Aorta (tissue), 5 donors: ENCODE results near the gene TLN1. TPM values are rescaled to one million over a fixed set of nuclear protein-coding genes. Genes with fewer than 3 reads are reported as not detected.
A peak's percentile ranks its signal among the peaks of the same experiment; 100 is the strongest.

Source experiments
- ATAC-seq: fragments of 200-7000 bp; cut with Tn5 transposase; one replicate; pipeline ENCODE4 v1.9.1; 2022; ENCODE audit warnings: moderate library complexity; ENCODE audit not compliant: low FRiP score
- DNase-seq, 2 donors: peaks; one replicate each; pipeline ENCODE4 v3.0.0-alpha.2; 2020
- H3K27ac ChIP-seq, 2 donors: one replicate each; pipeline ENCODE4 v1.5.1; 2013; ENCODE audit warnings: low read length in 2 of 2, mild to moderate bottlenecking in 2 of 2, moderate library complexity in 2 of 2, control low read depth in 1 of 2, inconsistent platforms in 1 of 2, low read depth in 1 of 2
- H3K27me3 ChIP-seq, 2 donors: one replicate each; pipeline ENCODE4 v1.6.1; 2013; ENCODE audit warnings: control low read depth in 1 of 2, low read length in 1 of 2, mild to moderate bottlenecking in 1 of 2, moderate library complexity in 1 of 2; ENCODE audit not compliant: insufficient read depth in 2 of 2, control insufficient read depth in 1 of 2
- H3K36me3 ChIP-seq, 2 donors: one replicate each; pipeline ENCODE4 v1.6.1; 2013; ENCODE audit warnings: control low read depth in 1 of 2, low read length in 1 of 2, mild to moderate bottlenecking in 1 of 2; ENCODE audit not compliant: insufficient read depth in 2 of 2, control insufficient read depth in 1 of 2
- H3K4me1 ChIP-seq, 2 donors: one replicate each; pipeline ENCODE4 v1.6.1; 2013; ENCODE audit warnings: low read length in 2 of 2, control low read depth in 1 of 2, mild to moderate bottlenecking in 1 of 2, moderate library complexity in 1 of 2; ENCODE audit not compliant: insufficient read depth in 2 of 2, control insufficient read depth in 1 of 2
- H3K4me3 ChIP-seq, 2 donors: one replicate each; pipeline ENCODE4 v1.5.1; 2013; ENCODE audit warnings: low read length in 2 of 2, control low read depth in 1 of 2, mild to moderate bottlenecking in 1 of 2
- H3K9me3 ChIP-seq: one replicate; pipeline ENCODE4 v1.6.1; 2013; ENCODE audit warnings: mild to moderate bottlenecking, low read length; ENCODE audit not compliant: control insufficient read depth
- WGBS, 2 donors: extraction: QIAGEN DNeasy Blood & Tissue Kit; methylation state at CpG; one replicate each; pipeline ENCODE4 v1.1.7; 2013; 5-methylcytosine and 5-hydroxymethylcytosine counted together
- intact Hi-C, 2 donors: fragments of 100-400 bp; cut with DNase I; formaldehyde crosslinking; loops; one replicate each; pipeline versions ENCODE4 v1.14.2 to v1.15.0; 2022
- polyA plus RNA-seq, 2 donors: library from polyadenylated mRNA; stranded (reverse); fragments of 200-250 nt; gene quantifications; one replicate each; pipeline ENCODE4 v1.2.3, GENCODE V29; 2013
- total RNA-seq, 2 donors: library from RNA; stranded (reverse); fragmentation: NEBNext Ultra II Directional; extraction: Animal tissue kit (Norgen Biotek cat#: 25700); gene quantifications; one replicate each; pipeline ENCODE4 v1.2.1, GENCODE V29; 2021
- donor health status: healthy with polysubstance abuse.
- donor health status: Bipolar disorder and iron deficiency.
- donor health status: DM: no; HTN: no; CAD: no.
- donor health status: DM: no; HTN: no; CAD: no.
- donor health status: DM: yes; HTN: yes; CAD: no.

TLN1 gene
- total and polyA plus RNA-seq, 4 donors, result 160 to 1,271 (median 558) TPM

GRCh38 chr9:35656348-35656747 lies 75.6 kb downstream of the TLN1 start:
- Histone ChIP-seq H3K9me3 (no peaks in the 10 kb centered on the region), H3K36me3 (no peaks in the 10 kb centered on the region), H3K27me3 (no peaks in the 10 kb centered on the region), H3K27ac (no peak overlapping the region), H3K4me1 (no peaks in the 10 kb centered on the region), H3K4me3 (no peak overlapping the region)
- ATAC-seq, result no peak
- intact Hi-C loops, result loop anchor here in 1 of 2 donors (10.0 kb wide), 1 partner anchor 228 kb away; no protein-coding TSS in a partner anchor
- 84 to 89% methylated on average over 17 of the region's 17 CpGs for WGBS, 2 donors
- DNase-seq, result peak in 1 of 2 donors; percentile 53

DNA sequence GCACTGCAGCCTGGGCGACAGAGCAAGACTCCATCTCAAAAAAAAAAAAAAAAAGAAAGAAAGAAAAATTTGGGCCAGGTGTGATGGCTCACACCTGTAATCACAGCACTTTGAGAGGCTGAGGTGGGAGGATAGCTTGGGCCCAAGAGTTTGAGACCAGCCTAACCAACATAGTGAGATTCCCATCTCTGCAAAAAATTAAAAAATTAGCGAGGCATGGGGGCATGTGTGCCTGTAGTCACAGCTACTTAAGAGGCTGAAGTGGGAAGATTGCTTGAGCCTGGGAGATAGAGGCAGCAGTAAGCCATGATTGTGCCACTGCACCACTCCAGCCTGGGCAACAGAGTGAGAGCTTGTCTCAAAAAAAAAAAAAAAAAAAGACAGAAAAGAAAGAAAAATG lies 78.4 kb downstream of the TLN1 start:
- Histone ChIP-seq H3K9me3 (no peaks in the 10 kb centered on the region), H3K27ac (no peak overlapping the region), H3K4me3 (no peak overlapping the region), H3K27me3 (no peaks in the 10 kb centered on the region), H3K36me3 (no peaks in the 10 kb centered on the region), H3K4me1 (no peaks in the 10 kb centered on the region)
- intact Hi-C loops, result loop anchor here in 1 of 2 donors (10.0 kb wide), 1 partner anchor 231 kb away; no protein-coding TSS in a partner anchor
- no peak for ATAC-seq
- no peak for DNase-seq
- WGBS, 2 donors, result 89 to 93% methylated on average over 2 of the region's 2 CpGs

DNA sequence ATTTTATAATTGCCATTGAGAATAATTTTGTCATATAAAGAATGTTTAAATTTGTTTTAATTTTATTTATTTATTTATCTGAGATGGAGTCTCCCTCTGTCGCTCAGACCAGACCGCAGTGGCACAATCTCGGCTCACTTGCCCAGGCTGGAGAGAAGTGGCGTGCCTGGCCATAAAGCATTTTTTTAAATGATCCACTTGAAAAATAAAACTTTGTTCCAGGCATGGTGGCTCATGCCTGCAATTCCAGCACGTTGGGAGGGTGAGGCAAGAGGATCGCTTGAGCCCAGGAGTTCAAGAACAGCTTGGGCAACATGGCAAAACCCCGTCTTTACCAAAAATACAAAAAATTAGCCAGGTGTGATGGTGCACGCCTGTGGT lies 79.2 kb downstream of the TLN1 start:
- Histone ChIP-seq H3K4me3 (no peak overlapping the region), H3K4me1 (no peaks in the 10 kb centered on the region), H3K27ac (no peak overlapping the region), H3K36me3 (no peaks in the 10 kb centered on the region), H3K27me3 (no peaks in the 10 kb centered on the region), H3K9me3 (no peaks in the 10 kb centered on the region)
- ATAC-seq (no peak), DNase-seq (no peak)
- 85 to 88% methylated on average over 8 of the region's 8 CpGs for WGBS, 2 donors
- intact Hi-C loops, result loop anchor here in 1 of 2 donors (10.0 kb wide), 1 partner anchor 232 kb away; no protein-coding TSS in a partner anchor

DNA sequence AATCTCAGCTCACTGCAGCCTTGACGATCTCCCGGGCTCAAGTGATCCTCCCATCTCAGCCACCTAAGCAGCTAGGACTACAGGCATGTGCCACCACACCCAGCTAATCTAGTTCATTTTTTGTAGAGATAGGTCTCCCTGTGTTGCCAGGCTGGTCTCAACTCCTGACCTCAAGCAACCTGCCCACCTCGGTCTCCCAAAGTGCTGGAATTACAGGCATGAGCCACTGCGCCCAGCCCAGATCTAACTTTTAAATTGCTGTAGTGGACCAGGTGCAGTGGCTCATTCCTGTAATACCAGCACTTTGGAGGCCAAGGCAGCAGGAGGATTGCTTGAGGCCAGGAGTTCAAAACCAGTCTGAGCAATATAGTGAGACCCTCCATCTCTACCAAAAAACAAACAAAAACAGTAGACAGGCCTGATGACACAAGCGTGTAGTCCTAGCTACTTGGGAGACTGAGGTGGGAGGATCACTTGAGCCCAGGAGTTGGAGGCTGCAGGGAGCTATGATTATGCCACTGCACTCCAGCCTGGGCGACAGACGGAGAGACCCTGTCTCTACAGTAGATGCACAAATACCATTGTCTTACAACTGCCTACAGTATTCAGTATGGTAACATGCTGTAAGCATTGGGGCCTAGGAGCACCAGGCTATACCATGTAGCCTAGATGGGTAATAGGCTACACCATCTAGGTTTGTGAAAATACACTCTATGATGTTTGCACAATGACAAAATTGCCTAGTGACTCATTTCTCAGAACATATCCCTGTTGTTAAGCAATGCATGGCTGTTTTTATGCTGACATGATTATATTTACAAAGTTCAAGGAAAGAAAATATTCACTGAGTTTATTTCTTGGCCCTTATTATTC lies 79.8 kb downstream of the TLN1 start:
- H3K27me3 ChIP-seq, result no peaks in the 10 kb centered on the region
- peak overlapping the region in 1 of 2 donors; percentile 17 for H3K27ac ChIP-seq
- H3K9me3 ChIP-seq, result no peaks in the 10 kb centered on the region
- H3K4me1 ChIP-seq, result no peaks in the 10 kb centered on the region
- ATAC-seq (no peak), DNase-seq (no peak)
- intact Hi-C loops, result loop anchor here in 1 of 2 donors (10.0 kb wide), 1 partner anchor 233 kb away; no protein-coding TSS in a partner anchor
- 85 to 86% methylated on average over 7 of the region's 7 CpGs for WGBS, 2 donors
- no peak overlapping the region for H3K4me3 ChIP-seq
- no peaks in the 10 kb centered on the region for H3K36me3 ChIP-seq

GRCh38 chr9:35650341-35651158 lies 81.4 kb downstream of the TLN1 start, which contains the start of gene SIT1:
SIT1 (minus strand) TSS chr9:35650931; CDS start chr9:35650853, 78 bp downstream.
- no peak for DNase-seq
- 51 to 55% methylated on average over 21 to 22 of the region's 22 CpGs for whole genome bisulfite sequencing, 2 donors
- intact Hi-C loops, result loop anchor here in 1 of 2 donors (10.0 kb wide), 1 partner anchor 234 kb away; no protein-coding TSS in a partner anchor
- H3K4me1 ChIP-seq, result no peaks in the 10 kb centered on the region
- peak within 1 kb of the TSS in 1 of 2 donors; percentile 87 for H3K27ac ChIP-seq
- no peaks in the 10 kb centered on the region for H3K27me3 ChIP-seq
- ATAC-seq, result no peak
- no peak within 1 kb of the TSS for H3K4me3 ChIP-seq
- H3K36me3 ChIP-seq, result no peaks in the 10 kb centered on the region
- H3K9me3 ChIP-seq, result no peaks in the 10 kb centered on the region

DNA sequence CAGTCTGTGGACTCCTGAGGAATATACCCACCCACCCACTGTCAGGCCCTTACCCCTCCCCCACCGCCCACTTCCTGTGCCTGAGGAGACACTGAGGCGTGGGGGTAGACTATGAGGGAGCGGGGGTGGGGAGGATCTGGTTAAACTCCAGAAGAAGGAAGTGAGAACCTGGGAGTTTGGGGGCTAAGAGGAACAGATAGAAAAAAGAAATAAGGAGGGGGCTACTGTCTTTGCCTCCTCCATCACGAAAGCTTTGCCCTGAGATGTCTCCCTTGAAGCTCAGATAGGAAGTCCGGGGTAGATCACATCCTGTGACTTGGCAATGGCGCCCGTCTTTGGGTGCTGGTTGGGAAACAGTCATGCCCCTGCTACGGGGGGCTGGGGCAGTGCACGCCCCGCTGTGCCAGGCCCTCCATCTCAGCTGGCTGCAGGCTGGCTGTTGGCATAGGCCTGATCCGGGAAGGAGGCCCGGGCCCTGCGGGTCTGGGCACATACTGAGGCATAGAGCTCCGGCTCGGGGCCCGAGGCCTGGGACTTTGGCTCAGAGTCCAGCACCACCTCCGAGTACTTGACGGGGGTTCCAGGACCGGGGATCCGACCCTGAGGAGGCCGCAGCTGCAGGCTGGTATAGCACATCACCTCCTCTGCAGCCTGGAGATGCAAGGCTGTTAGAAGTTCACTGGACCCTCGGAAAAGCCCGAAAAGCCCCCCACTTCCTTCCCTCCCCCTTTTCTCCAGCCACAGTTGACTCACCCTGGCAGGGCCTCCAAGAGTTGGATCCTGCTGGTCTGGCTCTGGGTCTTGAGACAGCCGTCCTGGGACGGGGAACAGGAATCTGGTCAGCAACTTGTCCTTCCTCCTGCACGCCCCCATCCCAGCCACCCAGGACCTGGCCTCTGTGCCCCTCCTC lies 82.3 kb downstream of the TLN1 start:
- intact Hi-C loops, result loop anchor here in 1 of 2 donors (5.0 to 10.0 kb wide), 3 partner anchors 42 to 235 kb away; partner anchors contain the start of gene TESK1
- Histone ChIP-seq H3K9me3 (no peaks in the 10 kb centered on the region), H3K4me3 (no peak overlapping the region), H3K4me1 (no peaks in the 10 kb centered on the region), H3K27ac (peak overlapping the region; percentile 28 to 87), H3K36me3 (no peaks in the 10 kb centered on the region), H3K27me3 (no peaks in the 10 kb centered on the region)
- WGBS, 2 donors, result 24 to 27% methylated on average over 26 of the region's 26 CpGs
- DNase-seq (peak; percentile 77 to 87), ATAC-seq (peak; percentile 28)
